HG02610 (cell line): ENCODE measurements around the gene DVL1.

ENCODE experiments used
- ATAC-seq: cut with Tn5 transposase; IDR thresholded peaks from one replicate; pipeline ENCODE4 v1.9.1; 2021; ENCODE audit warnings: mild to moderate bottlenecking, moderate library complexity; ENCODE audit not compliant: unreplicated experiment

The DVL1 gene

GRCh38 chr1:1285611-1286311, 63.5 kb downstream of the DVL1 start:
- no peak for ATAC-seq
